Aorta (tissue), 5 donors: ENCODE results near the gene NKIRAS2. TPM values are rescaled to one million over a fixed set of nuclear protein-coding genes. Genes with fewer than 3 reads are reported as not detected.
"Not testable (repeated sequence)": the region's sequence is repeated elsewhere in the genome, so short reads cannot be mapped to it uniquely, and the experiment has no call there.

Experiments used
- ATAC-seq: fragments of 200-7000 bp; cut with Tn5 transposase; one replicate; pipeline ENCODE4 v1.9.1; 2022; ENCODE audit warnings: moderate library complexity; ENCODE audit not compliant: low FRiP score
- DNase-seq, 2 donors: peaks; one replicate each; pipeline ENCODE4 v3.0.0-alpha.2; 2020
- H3K27ac ChIP-seq, 2 donors: one replicate each; pipeline ENCODE4 v1.5.1; 2013; ENCODE audit warnings: low read length in 2 of 2, mild to moderate bottlenecking in 2 of 2, moderate library complexity in 2 of 2, control low read depth in 1 of 2, inconsistent platforms in 1 of 2, low read depth in 1 of 2
- H3K27me3 ChIP-seq, 2 donors: one replicate each; pipeline ENCODE4 v1.6.1; 2013; ENCODE audit warnings: control low read depth in 1 of 2, low read length in 1 of 2, mild to moderate bottlenecking in 1 of 2, moderate library complexity in 1 of 2; ENCODE audit not compliant: insufficient read depth in 2 of 2, control insufficient read depth in 1 of 2
- H3K36me3 ChIP-seq, 2 donors: one replicate each; pipeline ENCODE4 v1.6.1; 2013; ENCODE audit warnings: control low read depth in 1 of 2, low read length in 1 of 2, mild to moderate bottlenecking in 1 of 2; ENCODE audit not compliant: insufficient read depth in 2 of 2, control insufficient read depth in 1 of 2
- H3K4me1 ChIP-seq, 2 donors: one replicate each; pipeline ENCODE4 v1.6.1; 2013; ENCODE audit warnings: low read length in 2 of 2, control low read depth in 1 of 2, mild to moderate bottlenecking in 1 of 2, moderate library complexity in 1 of 2; ENCODE audit not compliant: insufficient read depth in 2 of 2, control insufficient read depth in 1 of 2
- H3K4me3 ChIP-seq, 2 donors: one replicate each; pipeline ENCODE4 v1.5.1; 2013; ENCODE audit warnings: low read length in 2 of 2, control low read depth in 1 of 2, mild to moderate bottlenecking in 1 of 2
- H3K9me3 ChIP-seq: one replicate; pipeline ENCODE4 v1.6.1; 2013; ENCODE audit warnings: mild to moderate bottlenecking, low read length; ENCODE audit not compliant: control insufficient read depth
- WGBS, 2 donors: extraction: QIAGEN DNeasy Blood & Tissue Kit; methylation state at CpG; one replicate each; pipeline ENCODE4 v1.1.7; 2013; 5-methylcytosine and 5-hydroxymethylcytosine counted together
- intact Hi-C, 2 donors: fragments of 100-400 bp; cut with DNase I; formaldehyde crosslinking; loops; one replicate each; pipeline versions ENCODE4 v1.14.2 to v1.15.0; 2022
- polyA plus RNA-seq, 2 donors: library from polyadenylated mRNA; stranded (reverse); fragments of 200-250 nt; gene quantifications; one replicate each; pipeline ENCODE4 v1.2.3, GENCODE V29; 2013
- total RNA-seq, 2 donors: library from RNA; stranded (reverse); fragmentation: NEBNext Ultra II Directional; extraction: Animal tissue kit (Norgen Biotek cat#: 25700); gene quantifications; one replicate each; pipeline ENCODE4 v1.2.1, GENCODE V29; 2021
- donor health status: healthy with polysubstance abuse.
- donor health status: Bipolar disorder and iron deficiency.
- donor health status: DM: no; HTN: no; CAD: no.
- donor health status: DM: no; HTN: no; CAD: no.
- donor health status: DM: yes; HTN: yes; CAD: no.

Gene NKIRAS2
- total and polyA plus RNA-seq, 4 donors: 23.0 to 28.5 (median 25.3) TPM

DNA sequence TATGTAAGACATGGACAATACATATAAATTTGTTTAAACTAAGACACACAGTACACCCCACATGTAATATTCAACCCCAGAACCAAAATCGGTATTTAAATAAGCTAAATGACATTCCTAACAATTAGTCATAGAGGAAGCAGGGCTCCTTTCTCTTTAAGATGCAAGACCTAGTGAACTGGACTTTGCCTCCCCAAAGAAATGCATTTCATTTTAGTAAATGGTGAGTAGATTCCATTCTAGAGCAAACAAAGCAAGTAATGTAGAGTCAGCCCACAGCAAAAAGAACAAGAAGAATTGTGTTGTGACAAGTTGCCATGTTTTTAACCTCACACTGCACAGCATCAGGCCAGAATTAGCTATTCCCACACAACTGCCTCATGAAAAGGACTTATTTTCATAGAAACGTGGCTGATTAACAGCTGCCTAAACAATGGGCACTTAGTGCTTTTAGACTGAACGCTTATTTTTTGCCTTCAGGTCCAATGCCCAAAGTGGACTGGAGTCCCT lies 17.0 kb upstream of the NKIRAS2 start:
- intact Hi-C loops: no loop called here
- DNase-seq (no peak), ATAC-seq (no peak)
- whole genome bisulfite sequencing, 2 donors: 57 to 66% methylated on average over 3 of the region's 3 CpGs
- Histone ChIP-seq H3K27ac (no peak overlapping the region), H3K4me3 (no peak overlapping the region), H3K4me1 (no peaks in the 10 kb centered on the region), H3K36me3 (peaks cover 4 to 5% of the 10 kb centered on the region in 2 donors), H3K27me3 (no peaks in the 10 kb centered on the region), H3K9me3 (no peaks in the 10 kb centered on the region)

DNA sequence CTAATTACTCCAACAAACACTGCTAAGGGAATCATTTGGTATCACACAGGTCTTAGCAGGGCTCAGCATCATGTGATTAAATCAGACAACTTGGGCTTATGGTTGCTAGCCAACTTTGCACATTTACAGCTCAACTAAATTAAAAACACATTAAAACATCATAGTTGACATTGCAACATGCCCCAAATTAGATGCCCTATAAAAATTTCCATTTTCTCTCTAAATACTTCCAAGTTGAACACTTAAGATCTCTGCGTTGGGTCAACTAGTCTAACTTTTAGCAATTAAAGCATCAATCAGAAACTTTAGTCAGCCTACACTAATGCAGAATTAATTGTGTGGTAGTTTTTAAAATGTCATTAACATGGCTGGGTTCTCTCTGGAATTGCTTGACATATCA lies 14.7 kb upstream of the NKIRAS2 start:
- no peaks in the 10 kb centered on the region for H3K9me3 ChIP-seq
- no peak overlapping the region for H3K4me3 ChIP-seq
- ATAC-seq (no peak), DNase-seq (no peak)
- H3K27me3 ChIP-seq: no peaks in the 10 kb centered on the region
- WGBS, 2 donors: 72 to 80% methylated on average over 1 of the region's 1 CpG
- intact Hi-C loops: no loop called here
- no peak overlapping the region for H3K27ac ChIP-seq
- no peaks in the 10 kb centered on the region for H3K4me1 ChIP-seq
- H3K36me3 ChIP-seq: peaks cover 2 to 4% of the 10 kb centered on the region in 2 donors

DNA sequence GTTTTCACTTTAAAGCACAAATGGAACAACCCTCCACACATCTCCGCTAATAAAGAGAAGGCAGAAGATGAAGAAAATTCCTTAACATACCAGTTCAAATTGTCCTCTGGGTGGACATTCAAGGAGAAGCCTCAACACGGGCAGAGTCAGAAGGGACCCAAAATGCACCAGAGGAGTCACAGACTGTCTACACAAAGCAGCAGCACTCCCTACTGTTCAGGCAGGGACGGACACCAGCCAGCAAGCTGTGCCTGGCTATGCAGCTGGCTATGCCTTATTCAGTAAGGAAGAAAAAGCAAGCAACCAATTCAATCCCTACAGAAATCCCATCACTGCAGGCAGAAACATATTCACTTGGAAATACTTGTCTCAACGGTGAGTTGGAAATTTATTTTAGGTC lies 10.7 kb upstream of the NKIRAS2 start:
- WGBS, 2 donors: 72 to 76% methylated on average over 4 of the region's 4 CpGs
- Histone ChIP-seq H3K4me3 (no peak overlapping the region), H3K36me3 (no peaks in the 10 kb centered on the region), H3K9me3 (no peaks in the 10 kb centered on the region), H3K27me3 (no peaks in the 10 kb centered on the region), H3K4me1 (peaks cover 0 to 3% of the 10 kb centered on the region in 2 donors), H3K27ac (no peak overlapping the region)
- DNase-seq (no peak), ATAC-seq (no peak)
- intact Hi-C loops: no loop called here

DNA sequence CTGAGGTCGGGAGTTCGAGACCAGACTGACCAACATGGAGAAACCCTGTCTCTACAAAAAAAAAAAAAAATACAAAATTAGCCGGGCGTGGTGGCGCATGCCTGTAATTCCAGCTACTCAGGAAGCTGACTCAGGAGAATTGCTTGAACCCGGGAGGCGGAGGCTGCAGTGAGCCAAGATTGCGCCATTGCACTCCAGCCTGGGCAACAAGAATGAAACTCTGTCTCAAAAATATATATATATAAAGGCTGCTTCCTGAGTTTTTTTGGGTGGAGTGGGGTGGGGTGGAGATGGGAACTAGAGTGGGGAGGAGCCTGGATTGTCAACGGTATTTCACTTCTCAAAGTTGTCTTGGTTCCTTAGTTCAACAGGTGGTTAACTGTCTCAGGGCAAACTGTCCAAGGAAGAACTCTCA lies 9.6 kb upstream of the NKIRAS2 start:
- H3K4me1 ChIP-seq, H3K4me3 ChIP-seq, H3K9me3 ChIP-seq, H3K27ac ChIP-seq, ATAC-seq, intact Hi-C loops, DNase-seq, H3K36me3 ChIP-seq, H3K27me3 ChIP-seq: not testable (repeated sequence)
- 66 to 67% methylated on average over 9 of the region's 9 CpGs for WGBS, 2 donors

DNA sequence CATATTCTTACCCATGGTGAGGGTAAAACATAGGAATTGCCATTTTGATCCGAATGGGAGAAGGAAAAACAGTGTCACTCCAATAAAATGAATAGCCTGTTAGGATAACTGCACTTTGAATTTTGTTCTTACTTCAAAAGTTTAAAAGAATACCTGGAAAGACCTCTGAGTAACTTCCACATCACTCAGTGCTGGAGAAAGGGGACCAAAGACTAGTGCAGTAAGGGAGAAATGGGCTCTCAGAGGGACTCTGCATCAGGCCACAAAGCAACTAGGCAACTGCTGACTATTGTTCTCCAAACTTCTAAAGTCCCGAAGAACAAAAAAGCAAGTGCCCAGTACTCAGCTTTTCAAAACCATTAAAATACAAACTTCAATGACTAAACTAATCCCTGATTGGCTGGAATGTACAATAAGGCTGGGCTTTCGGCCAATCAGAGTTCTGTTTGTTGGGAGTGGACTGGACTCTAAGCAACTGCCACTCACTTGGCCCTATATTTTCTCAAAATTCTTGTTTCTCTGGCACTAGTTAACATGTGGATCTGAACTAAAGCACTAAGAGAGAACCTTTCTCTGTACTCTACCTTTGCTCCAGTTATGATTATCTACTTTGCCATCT lies 8.9 kb upstream of the NKIRAS2 start:
- 94 to 95% methylated on average over 3 of the region's 3 CpGs for WGBS, 2 donors
- intact Hi-C loops: no loop called here

DNA sequence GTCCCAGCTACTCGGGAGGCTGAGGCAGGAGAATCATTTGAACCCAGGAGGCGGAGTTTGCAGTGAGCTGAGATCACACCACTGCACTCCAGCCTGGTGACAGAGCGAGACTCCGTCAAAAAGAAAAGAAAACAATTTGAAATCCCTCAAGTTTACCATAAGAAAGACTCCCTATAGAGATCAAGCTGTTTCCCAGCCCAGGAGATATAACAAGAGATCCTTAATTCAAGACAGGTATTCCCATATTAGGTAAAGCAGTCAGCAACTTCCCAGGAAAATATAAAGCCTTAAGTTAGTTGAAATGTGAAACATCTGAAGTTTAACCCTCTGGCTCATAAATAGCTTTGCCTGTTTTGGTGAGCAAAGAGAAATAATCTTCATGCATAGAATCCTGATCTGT lies 7.5 kb upstream of the NKIRAS2 start:
- H3K4me1 ChIP-seq, H3K4me3 ChIP-seq, H3K27me3 ChIP-seq, ATAC-seq, H3K9me3 ChIP-seq, H3K36me3 ChIP-seq, intact Hi-C loops, H3K27ac ChIP-seq, DNase-seq: not testable (repeated sequence)
- 44 to 66% methylated on average over 4 of the region's 4 CpGs for WGBS, 2 donors

More for the DNA sequence above, 8.9 kb upstream of the NKIRAS2 start:
- Histone ChIP-seq H3K36me3 (no peaks in the 10 kb centered on the region), H3K27me3 (no peaks in the 10 kb centered on the region), H3K4me1 (peaks cover 0 to 3% of the 10 kb centered on the region in 2 donors), H3K9me3 (no peaks in the 10 kb centered on the region), H3K4me3 (no peak overlapping the region), H3K27ac (no peak overlapping the region)
- ATAC-seq: no peak
- no peak for DNase-seq

DNA sequence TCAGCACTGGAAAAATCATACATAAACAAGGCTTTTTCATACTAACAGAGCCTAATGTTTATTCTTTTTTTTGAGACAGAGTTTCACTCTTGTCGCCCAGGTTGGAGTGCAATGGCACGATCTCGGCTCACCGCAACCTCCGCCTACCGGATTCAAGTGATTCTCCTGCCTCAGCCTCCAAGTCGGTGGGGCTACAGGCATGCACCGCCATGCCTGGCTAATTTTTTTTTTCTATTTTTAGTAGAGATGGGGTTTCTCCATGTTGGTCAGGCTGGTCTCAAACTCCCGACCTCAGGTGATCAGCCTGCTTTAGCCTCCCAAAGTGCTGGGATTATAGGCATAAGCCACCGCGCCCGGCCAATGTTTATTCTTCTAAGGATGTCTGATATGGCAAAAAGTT lies 6.2 kb upstream of the NKIRAS2 start:
- ATAC-seq, H3K27me3 ChIP-seq, H3K36me3 ChIP-seq, H3K4me3 ChIP-seq, H3K4me1 ChIP-seq, DNase-seq, H3K27ac ChIP-seq, intact Hi-C loops, H3K9me3 ChIP-seq: not testable (repeated sequence)
- 87 to 91% methylated on average over 12 of the region's 12 CpGs for WGBS, 2 donors

DNA sequence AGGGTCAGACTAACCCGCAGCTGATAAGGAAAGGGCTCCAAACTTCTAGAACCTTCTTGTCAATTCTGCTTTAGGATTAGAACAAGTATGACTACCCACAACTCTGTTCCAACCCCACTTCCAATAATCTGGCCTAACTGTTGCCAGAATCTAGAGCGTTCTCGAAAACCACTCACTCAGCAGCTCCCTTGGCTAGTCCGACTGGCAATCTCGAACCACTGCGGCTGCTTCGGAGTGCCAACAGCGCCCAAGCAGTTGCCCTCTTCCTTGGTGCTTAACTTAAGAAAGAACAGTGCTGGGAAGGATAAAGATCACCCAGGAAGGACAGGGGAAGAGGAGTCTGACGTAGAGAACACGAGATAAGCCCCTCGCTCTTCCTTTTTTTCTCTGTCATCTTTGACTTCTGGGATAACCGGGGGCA lies 3.5 kb upstream of the NKIRAS2 start:
- H3K27ac ChIP-seq: peak overlapping the region in 1 of 2 donors; percentile 76
- DNase-seq (no peak), ATAC-seq (no peak)
- intact Hi-C loops: loop anchor here (5.0 kb wide), 1 partner anchor 49 kb away; the partner anchor contains the start of gene CNP (in 2 of the 2)
- H3K4me3 ChIP-seq: peak overlapping the region; percentile 76 to 93
- H3K27me3 ChIP-seq: no peaks in the 10 kb centered on the region
- H3K4me1 ChIP-seq: no peaks in the 10 kb centered on the region
- 3 to 4% methylated on average over 12 of the region's 12 CpGs for WGBS, 2 donors
- no peaks in the 10 kb centered on the region for H3K36me3 ChIP-seq
- no peaks in the 10 kb centered on the region for H3K9me3 ChIP-seq
